Panc1 (cell line): ENCODE results near the gene PDLIM7. TPM values are rescaled to one million over a fixed set of nuclear protein-coding genes. Genes with fewer than 3 reads are reported as not detected.
A peak's percentile ranks its signal among the peaks of the same experiment; 100 is the strongest.

Experiments used
- ATAC-seq: fragments of 200-7000 bp; cut with Tn5 transposase; 2 replicates; pipeline ENCODE4 v1.9.1; 2020; ENCODE audit warnings: mild to moderate bottlenecking, moderate library complexity
- BruUV-seq: library from RNA; stranded (reverse); fragments of 400-500 nt; replicated peaks from 2 replicates; lab custom pipeline; 2021; lab: Mats Ljungman, UMichigan
- CTCF ChIA-PET: fragments of 300-600 bp; sonication (Branson Sonifier 250); formaldehyde crosslinking; loops from one replicate; lab custom pipeline; 2022; ENCODE audit warnings: antibody characterized with exemption; lab: Charles Lee
- POLR2A ChIA-PET: fragments of 300-600 bp; sonication (Branson Sonifier 250); formaldehyde crosslinking; loops from one replicate; lab custom pipeline; 2022; ENCODE audit warnings: antibody characterized with exemption; lab: Charles Lee
- DNase-seq: peaks from one replicate; pipeline ENCODE4 v3.0.0-alpha.2; 2010; ENCODE audit warnings: low read depth, low spot score
- H3K27ac ChIP-seq: 2 replicates; pipeline ENCODE4 v1.5.1; 2011; ENCODE audit warnings: mild to moderate bottlenecking, low read length, inconsistent platforms
- H3K27me3 ChIP-seq: fragments of 200-500 bp; sonication (Bioruptor generic); 2 replicates; pipeline ENCODE4 v1.6.0; 2014; ENCODE audit warnings: low read length, inconsistent platforms; ENCODE audit not compliant: control insufficient read depth, insufficient read depth
- H3K36me3 ChIP-seq: fragments of 200-500 bp; sonication (Bioruptor generic); 2 replicates; pipeline ENCODE4 v1.5.1; 2014; ENCODE audit warnings: inconsistent platforms, mild to moderate bottlenecking, low read length, moderate library complexity; ENCODE audit not compliant: control insufficient read depth, insufficient read depth
- H3K4me1 ChIP-seq: 2 replicates; pipeline ENCODE4 v1.5.1; 2011; ENCODE audit warnings: inconsistent platforms, mild to moderate bottlenecking, low read length, moderate library complexity; ENCODE audit not compliant: control insufficient read depth, insufficient read depth
- H3K4me3 ChIP-seq, 2 experiments: 2 replicates each; pipeline ENCODE4 v1.5.1; 2011 to 2012; ENCODE audit warnings: low read depth in 2 of 2, low read length in 2 of 2, mild to moderate bottlenecking in 2 of 2, inconsistent platforms in 1 of 2, moderate library complexity in 1 of 2
- H3K9me3 ChIP-seq: fragments of 200-500 bp; sonication (Bioruptor generic); 2 replicates; pipeline ENCODE4 v1.5.1; 2014; ENCODE audit warnings: low read depth, mild to moderate bottlenecking, inconsistent platforms, low read length, moderate library complexity; ENCODE audit not compliant: control insufficient read depth, insufficient read depth
- CTCF ChIP-seq: fragments of 450-650 bp; IDR thresholded peaks from 2 replicates; pipeline ENCODE4 v1.5.1; 2017; ENCODE audit warnings: mild to moderate bottlenecking
- POLR2AphosphoS5 ChIP-seq: IDR thresholded peaks from 2 replicates; pipeline ENCODE4 v1.6.1; 2012; ENCODE audit warnings: mild to moderate bottlenecking, low read depth, low read length, moderate library complexity
- SIN3A ChIP-seq: IDR thresholded peaks from 2 replicates; pipeline ENCODE4 v1.6.1; 2012; ENCODE audit warnings: low read depth, mild to moderate bottlenecking, low read length, moderate library complexity, borderline replicate concordance; ENCODE audit not compliant: insufficient read depth
- TCF7L2 ChIP-seq: IDR thresholded peaks from 2 replicates; pipeline ENCODE4 v1.6.1; 2011; ENCODE audit warnings: mild to moderate bottlenecking, low read depth, low read length, inconsistent platforms
- in situ Hi-C: cut with HindIII; loops from 2 replicates; pipeline ENCODE4 v1.10.0; 2016; ENCODE audit warnings: low sequenced_read_pairs, low pct_unique_long_range_greater_than_20kb
- intact Hi-C: fragments of 100-400 bp; cut with micrococcal nuclease; formaldehyde crosslinking; loops from one replicate; pipeline ENCODE4 v1.10.0; 2022; ENCODE audit not compliant: unreplicated experiment
- total RNA-seq: library from RNA; stranded (reverse); gene quantifications from one replicate; pipeline ENCODE4 v1.2.1, GENCODE V29; 2021; ENCODE audit not compliant: unreplicated experiment
- TF ChIP-seq, protein P1 (sequence below), 2 experiments: IDR thresholded peaks; 2 replicates each; pipeline ENCODE4 v1.6.1; 2011 to 2012; ENCODE audit warnings: low read depth in 2 of 2, control low read depth in 1 of 2, low read length in 1 of 2, mild to moderate bottlenecking in 1 of 2, moderate library complexity in 1 of 2; ENCODE audit not compliant: insufficient read depth in 1 of 2

The PDLIM7 gene
- total RNA-seq, 1 experiment from 2014 or later, result 62.9 TPM

DNA sequence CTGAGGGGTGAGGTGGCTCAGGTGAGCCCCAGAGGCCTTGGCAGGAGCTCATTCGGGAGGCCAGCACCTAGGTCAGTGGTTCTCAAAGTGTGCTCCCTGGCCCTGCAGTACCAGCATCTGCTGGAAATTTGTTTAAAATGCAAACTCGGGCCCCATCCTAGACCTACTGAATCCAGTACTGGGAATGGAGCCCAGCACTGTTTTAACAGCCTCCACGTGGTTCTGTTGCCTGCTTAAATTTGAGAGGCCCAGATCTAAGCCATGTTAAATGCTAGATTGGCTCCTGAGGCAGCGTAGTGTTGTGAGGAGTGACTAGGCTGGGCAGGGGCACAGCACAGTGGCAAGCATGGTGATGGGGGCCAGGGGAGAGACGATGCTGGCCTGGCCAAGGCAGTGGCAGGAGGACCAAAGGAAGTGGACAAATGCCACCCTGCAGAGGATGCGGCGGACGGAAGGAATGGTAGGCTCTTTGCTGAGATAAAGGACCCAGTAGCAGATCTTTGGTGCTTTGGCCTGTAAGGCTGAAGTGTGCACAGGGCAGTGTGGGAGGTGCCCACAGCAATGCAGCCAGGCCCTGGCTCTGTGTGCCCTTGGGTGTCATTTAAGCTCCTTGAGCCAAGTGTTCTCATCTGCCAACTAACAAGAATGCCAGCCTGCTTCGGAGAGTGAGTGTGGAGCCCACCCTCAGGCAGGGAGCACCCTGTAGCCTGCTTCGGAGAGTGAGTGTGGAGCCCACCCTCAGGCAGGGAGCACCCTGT lies 46.6 kb downstream of the PDLIM7 start:
- no TSS peak for BruUV-seq
- ChIA-PET CTCF (no interaction called here), POLR2A (interaction anchor here (0.6 to 0.7 kb wide), 2 partner anchors 19 to 47 kb away, joined by 3 read pairs; partner anchors contain the start of gene PDLIM7)
- intact Hi-C loops, result loop anchor here (10.0 kb wide), 1 partner anchor 136 kb away; the partner anchor contains the start of gene MXD3
- TF ChIP-seq CTCF, result no peak
- TF ChIP-seq TCF7L2, result no peak
- no peak for TF ChIP-seq SIN3A
- no peak for TF ChIP-seq POLR2AphosphoS5
- TF ChIP-seq, protein P1, sequence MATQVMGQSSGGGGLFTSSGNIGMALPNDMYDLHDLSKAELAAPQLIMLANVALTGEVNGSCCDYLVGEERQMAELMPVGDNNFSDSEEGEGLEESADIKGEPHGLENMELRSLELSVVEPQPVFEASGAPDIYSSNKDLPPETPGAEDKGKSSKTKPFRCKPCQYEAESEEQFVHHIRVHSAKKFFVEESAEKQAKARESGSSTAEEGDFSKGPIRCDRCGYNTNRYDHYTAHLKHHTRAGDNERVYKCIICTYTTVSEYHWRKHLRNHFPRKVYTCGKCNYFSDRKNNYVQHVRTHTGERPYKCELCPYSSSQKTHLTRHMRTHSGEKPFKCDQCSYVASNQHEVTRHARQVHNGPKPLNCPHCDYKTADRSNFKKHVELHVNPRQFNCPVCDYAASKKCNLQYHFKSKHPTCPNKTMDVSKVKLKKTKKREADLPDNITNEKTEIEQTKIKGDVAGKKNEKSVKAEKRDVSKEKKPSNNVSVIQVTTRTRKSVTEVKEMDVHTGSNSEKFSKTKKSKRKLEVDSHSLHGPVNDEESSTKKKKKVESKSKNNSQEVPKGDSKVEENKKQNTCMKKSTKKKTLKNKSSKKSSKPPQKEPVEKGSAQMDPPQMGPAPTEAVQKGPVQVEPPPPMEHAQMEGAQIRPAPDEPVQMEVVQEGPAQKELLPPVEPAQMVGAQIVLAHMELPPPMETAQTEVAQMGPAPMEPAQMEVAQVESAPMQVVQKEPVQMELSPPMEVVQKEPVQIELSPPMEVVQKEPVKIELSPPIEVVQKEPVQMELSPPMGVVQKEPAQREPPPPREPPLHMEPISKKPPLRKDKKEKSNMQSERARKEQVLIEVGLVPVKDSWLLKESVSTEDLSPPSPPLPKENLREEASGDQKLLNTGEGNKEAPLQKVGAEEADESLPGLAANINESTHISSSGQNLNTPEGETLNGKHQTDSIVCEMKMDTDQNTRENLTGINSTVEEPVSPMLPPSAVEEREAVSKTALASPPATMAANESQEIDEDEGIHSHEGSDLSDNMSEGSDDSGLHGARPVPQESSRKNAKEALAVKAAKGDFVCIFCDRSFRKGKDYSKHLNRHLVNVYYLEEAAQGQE (IDR thresholded peaks at IDR 0.05; ENCODE audit: insufficient read depth in 1 of 2, low read depth in 2 of 2, low read length in 1 of 2), result no peak
- in situ Hi-C loops, result no loop called here
- H3K27me3 ChIP-seq, result no peaks in the 10 kb centered on the region
- no peak for ATAC-seq
- no peaks in the 10 kb centered on the region for H3K9me3 ChIP-seq
- H3K27ac ChIP-seq, result no peak overlapping the region
- H3K36me3 ChIP-seq, result no peaks in the 10 kb centered on the region; the same call in 1 of the 2 replicates
- peaks cover 52% of the 10 kb centered on the region for H3K4me1 ChIP-seq
- H3K4me3 ChIP-seq, result no peak overlapping the region
- no peak for DNase-seq

- H3K4me1 ChIP-seq, result peaks cover 66% of the 10 kb centered on the region
- in situ Hi-C loops (no loop called here), intact Hi-C loops (loop anchor here (10.0 kb wide), 1 partner anchor 135 kb away; the partner anchor contains the start of gene MXD3)
Observed at GRCh38 chr5:177449140-177450061, 48.0 kb downstream of the PDLIM7 start.

More at GRCh38 chr5:177449140-177450061, 48.0 kb downstream of the PDLIM7 start:
- DNase-seq, result no peak
- peak overlapping the region; percentile 83 for H3K27ac ChIP-seq
- H3K36me3 ChIP-seq, result no peaks in the 10 kb centered on the region; the same call in 1 of the 2 replicates
- H3K27me3 ChIP-seq, result no peaks in the 10 kb centered on the region
- BruUV-seq, result no TSS peak
- POLR2A ChIA-PET, result interaction anchor here (0.5 kb wide), 1 partner anchor 46 kb away, joined by 3 read pairs; no protein-coding TSS in a partner anchor
- H3K4me3 ChIP-seq, result no peak overlapping the region
- no peaks in the 10 kb centered on the region for H3K9me3 ChIP-seq
- ATAC-seq, result no peak
- CTCF ChIA-PET, result interaction anchor here (0.7 to 1.0 kb wide), 2 partner anchors 45 to 46 kb away, joined by 3 read pairs; no protein-coding TSS in a partner anchor
- TF ChIP-seq CTCF (no peak), POLR2AphosphoS5 (peak; percentile 23; the same call in 1 of the 2 replicates)
